Body of pancreas (tissue), 4 donors: ENCODE results near the gene IFNE. TPM values are rescaled to one million over a fixed set of nuclear protein-coding genes. Genes with fewer than 3 reads are reported as not detected.

Experiments used
- ATAC-seq: fragments of 150-250 bp; one replicate; pipeline ENCODE4 v1.9.1; 2016
- DNase-seq, 4 donors: peaks; one replicate each; pipeline ENCODE4 v3.0.0-alpha.2; 2019
- H3K27ac ChIP-seq, 4 donors: fragments of 200-600 bp; sonication (generic); 1 replicate in 3 of 4; 2 replicates in 1 of 4; pipeline versions ENCODE4 v1.5.1 to v1.6.1; 2016 to 2019; ENCODE audit warnings: mild to moderate bottlenecking in 1 of 4, mixed read lengths in 1 of 4, moderate library complexity in 1 of 4
- H3K27me3 ChIP-seq, 2 donors: fragments of 200-600 bp; sonication (generic); one replicate each; pipeline ENCODE4 v1.6.0; 2016; ENCODE audit warnings: mild to moderate bottlenecking in 1 of 2
- H3K36me3 ChIP-seq, 2 donors: fragments of 200-600 bp; sonication (generic); replicated peaks in 1 of 2; 2 replicates each; pipeline ENCODE4 v1.5.1; 2016; ENCODE audit warnings: low read depth in 2 of 2; ENCODE audit not compliant: insufficient read depth in 1 of 2
- H3K4me1 ChIP-seq: fragments of 200-600 bp; sonication (generic); one replicate; pipeline ENCODE4 v1.6.0; 2016
- H3K4me3 ChIP-seq, 2 donors: fragments of 200-600 bp; sonication (generic); 1 replicate in 1 of 2; 2 replicates in 1 of 2; pipeline ENCODE4 v1.5.1; 2016 to 2019
- H3K9me3 ChIP-seq, 3 donors: fragments of 200-600 bp; sonication (generic); 1 replicate in 2 of 3; 2 replicates in 1 of 3; pipeline ENCODE4 v1.5.1; 2016
- POLR2A ChIP-seq, 3 donors: fragments of 450-650 bp; IDR thresholded peaks; one replicate each; pipeline ENCODE4 v1.6.1; 2016; ENCODE audit warnings: antibody characterized with exemption in 3 of 3, mild to moderate bottlenecking in 2 of 3
- WGBS, 2 donors: methylation state at CpG; one replicate each; pipeline ENCODE4 v1.1.5; 2017; 5-methylcytosine and 5-hydroxymethylcytosine counted together
- intact Hi-C: fragments of 100-400 bp; cut with DNase I; formaldehyde crosslinking; loops from one replicate; pipeline ENCODE4 v1.15.1; 2023
- total RNA-seq, 2 donors: library from RNA; depleted of rRNA; stranded (reverse); fragments of >200 nt; gene quantifications; one replicate each; pipeline ENCODE4 v1.1.0, GENCODE V29; 2016
- TF ChIP-seq, protein P1 (sequence below), 7 experiments: fragments of 450-650 bp in 4 of 7; fragments of 200-600 bp in 3 of 7; sonication (generic) in 3 of 7; IDR thresholded peaks; one replicate each; pipeline ENCODE4 v1.5.1; 2016 to 2019; ENCODE audit warnings: antibody characterized with exemption in 7 of 7

IFNE gene
- total RNA-seq, 2 donors from 2014 or later, result 0.26 TPM; not detected in 1

DNA sequence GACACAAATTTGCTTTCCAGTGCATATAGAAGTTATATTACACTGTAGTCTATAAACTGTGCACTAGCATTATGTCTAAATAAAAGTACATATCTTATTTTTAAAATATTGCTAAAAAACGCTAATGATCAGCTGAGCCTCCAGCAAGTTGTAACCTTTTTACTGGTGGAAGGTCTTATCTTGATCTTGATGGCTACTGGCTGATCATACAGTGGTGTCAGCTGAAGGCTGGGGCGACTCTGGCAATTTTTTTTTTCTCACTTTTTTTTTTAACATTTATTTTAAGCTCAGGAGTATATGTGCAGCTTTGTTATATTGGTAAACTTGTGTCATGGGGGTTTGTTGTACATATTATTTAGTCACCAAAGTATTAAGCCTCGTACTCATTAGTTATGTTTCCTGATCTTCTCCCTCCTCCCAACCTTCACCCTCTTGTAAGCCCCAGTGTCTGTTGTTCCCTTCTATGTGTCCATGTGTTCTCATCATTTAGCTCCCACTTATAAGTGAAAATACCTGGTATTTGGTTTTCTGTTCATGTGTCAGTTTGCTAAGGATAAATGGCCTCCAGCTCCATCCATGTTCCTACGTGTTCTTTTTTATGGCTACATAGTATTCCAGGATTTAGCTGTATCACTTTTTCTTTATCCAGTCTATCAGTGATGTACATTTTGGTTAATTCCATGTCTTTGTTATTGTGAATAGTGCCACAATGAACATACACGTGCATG, 38.6 kb upstream of the IFNE start:
- no peaks in the 10 kb centered on the region for H3K9me3 ChIP-seq
- ATAC-seq, result no peak
- no peaks in the 10 kb centered on the region for H3K27me3 ChIP-seq
- intact Hi-C loops, result no loop called here
- no peak overlapping the region for H3K4me3 ChIP-seq
- WGBS, 2 donors, result 54 to 71% methylated on average over 5 of the region's 5 CpGs
- no peak overlapping the region for H3K27ac ChIP-seq
- no peak for DNase-seq
- no peaks in the 10 kb centered on the region for H3K4me1 ChIP-seq
- H3K36me3 ChIP-seq, result no peaks in the 10 kb centered on the region
- no peak for TF ChIP-seq POLR2A (IDR thresholded peaks at IDR 0.05)
- TF ChIP-seq, protein P1, sequence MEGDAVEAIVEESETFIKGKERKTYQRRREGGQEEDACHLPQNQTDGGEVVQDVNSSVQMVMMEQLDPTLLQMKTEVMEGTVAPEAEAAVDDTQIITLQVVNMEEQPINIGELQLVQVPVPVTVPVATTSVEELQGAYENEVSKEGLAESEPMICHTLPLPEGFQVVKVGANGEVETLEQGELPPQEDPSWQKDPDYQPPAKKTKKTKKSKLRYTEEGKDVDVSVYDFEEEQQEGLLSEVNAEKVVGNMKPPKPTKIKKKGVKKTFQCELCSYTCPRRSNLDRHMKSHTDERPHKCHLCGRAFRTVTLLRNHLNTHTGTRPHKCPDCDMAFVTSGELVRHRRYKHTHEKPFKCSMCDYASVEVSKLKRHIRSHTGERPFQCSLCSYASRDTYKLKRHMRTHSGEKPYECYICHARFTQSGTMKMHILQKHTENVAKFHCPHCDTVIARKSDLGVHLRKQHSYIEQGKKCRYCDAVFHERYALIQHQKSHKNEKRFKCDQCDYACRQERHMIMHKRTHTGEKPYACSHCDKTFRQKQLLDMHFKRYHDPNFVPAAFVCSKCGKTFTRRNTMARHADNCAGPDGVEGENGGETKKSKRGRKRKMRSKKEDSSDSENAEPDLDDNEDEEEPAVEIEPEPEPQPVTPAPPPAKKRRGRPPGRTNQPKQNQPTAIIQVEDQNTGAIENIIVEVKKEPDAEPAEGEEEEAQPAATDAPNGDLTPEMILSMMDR (IDR thresholded peaks at IDR 0.05), result no peak

DNA sequence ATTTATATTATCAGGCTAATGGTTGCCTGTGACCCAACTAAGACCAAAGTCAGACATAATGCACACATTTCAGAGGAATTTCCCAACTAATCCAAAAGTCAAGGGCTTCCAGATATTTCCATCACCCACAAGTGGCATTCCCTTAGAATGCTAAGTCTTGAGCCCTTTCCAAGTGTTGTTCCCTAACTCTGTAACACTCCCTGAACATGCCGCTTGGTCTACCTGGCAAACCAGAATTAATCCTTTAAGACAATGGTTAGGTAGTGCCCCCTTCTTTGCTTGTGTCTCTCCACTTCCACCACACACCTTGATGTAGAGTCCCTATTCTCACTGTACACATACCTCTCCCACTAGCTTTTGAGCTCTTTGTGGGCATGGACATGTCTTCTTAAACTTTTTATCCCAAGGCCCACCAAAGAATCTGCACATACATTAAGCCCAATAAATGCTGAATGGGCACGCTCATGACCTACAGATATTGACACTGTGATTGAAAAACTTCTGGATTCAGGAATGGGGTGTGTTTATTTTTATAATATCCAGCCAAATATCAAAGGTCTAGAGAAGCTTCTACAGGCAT, 37.8 kb upstream of the IFNE start:
- H3K27me3 ChIP-seq, result no peaks in the 10 kb centered on the region
- no peak for DNase-seq
- H3K36me3 ChIP-seq, result no peaks in the 10 kb centered on the region
- 84 to 87% methylated on average over 2 of the region's 2 CpGs for WGBS, 2 donors
- H3K4me1 ChIP-seq, result no peaks in the 10 kb centered on the region
- H3K9me3 ChIP-seq, result no peaks in the 10 kb centered on the region
- no peak overlapping the region for H3K27ac ChIP-seq
- TF ChIP-seq, protein P1 (IDR thresholded peaks at IDR 0.05), result no peak
- no peak for TF ChIP-seq POLR2A (IDR thresholded peaks at IDR 0.05)
- intact Hi-C loops, result no loop called here
- no peak overlapping the region for H3K4me3 ChIP-seq
- no peak for ATAC-seq

DNA sequence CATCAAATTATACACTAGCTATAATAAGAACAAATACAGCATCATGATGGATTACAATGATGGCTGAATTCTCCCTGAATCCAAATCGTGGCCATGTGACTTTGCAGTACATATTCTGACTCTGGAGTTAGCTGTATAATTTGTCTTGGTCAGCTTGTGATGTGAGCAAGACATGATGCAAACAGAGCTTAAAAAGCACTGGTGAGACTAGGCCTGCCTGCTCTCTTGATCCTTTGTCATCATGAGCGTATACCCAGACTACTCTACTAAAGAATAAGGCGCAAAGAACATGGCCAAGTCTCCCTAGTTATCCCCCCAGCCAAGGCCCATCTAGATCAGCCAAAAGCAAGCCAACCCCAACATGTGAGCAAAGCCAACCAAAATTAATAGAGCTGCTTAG, 34.7 kb upstream of the IFNE start:
- H3K36me3 ChIP-seq, result no peaks in the 10 kb centered on the region
- no peak overlapping the region for H3K27ac ChIP-seq
- 80 to 81% methylated on average over 3 of the region's 3 CpGs for WGBS, 2 donors
- no peak for TF ChIP-seq POLR2A (IDR thresholded peaks at IDR 0.05)
- TF ChIP-seq, protein P1 (IDR thresholded peaks at IDR 0.05), result no peak
- intact Hi-C loops, result no loop called here
- DNase-seq (no peak), ATAC-seq (no peak)
- H3K4me1 ChIP-seq, result no peaks in the 10 kb centered on the region
- H3K4me3 ChIP-seq, result no peak overlapping the region
- H3K9me3 ChIP-seq, result no peaks in the 10 kb centered on the region
- no peaks in the 10 kb centered on the region for H3K27me3 ChIP-seq

DNA sequence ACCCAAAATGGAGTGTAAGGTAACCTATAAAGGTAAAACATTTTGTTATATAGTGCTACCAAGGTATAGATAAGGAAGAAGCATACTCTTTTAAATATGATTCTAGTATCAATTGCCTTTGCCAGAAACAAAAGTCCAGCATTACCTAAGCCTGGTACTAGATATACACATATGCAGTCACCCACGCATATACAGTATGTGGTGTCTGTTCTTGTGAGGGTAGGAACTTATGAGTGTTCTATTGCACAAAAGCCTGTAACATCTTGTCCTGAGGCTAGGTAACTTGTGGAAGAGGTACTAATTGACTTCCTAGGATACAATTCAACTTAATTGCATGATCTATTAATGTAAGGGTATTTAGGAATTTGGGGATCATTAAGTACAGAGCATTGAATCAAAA, 31.3 kb upstream of the IFNE start:
- WGBS, 2 donors, result 50 to 76% methylated on average over 1 of the region's 1 CpG
- intact Hi-C loops, result no loop called here
- no peaks in the 10 kb centered on the region for H3K27me3 ChIP-seq
- ATAC-seq (no peak), DNase-seq (no peak)
- no peak overlapping the region for H3K4me3 ChIP-seq
- no peaks in the 10 kb centered on the region for H3K9me3 ChIP-seq
- no peak overlapping the region for H3K27ac ChIP-seq
- TF ChIP-seq, protein P1 (IDR thresholded peaks at IDR 0.05), result no peak
- TF ChIP-seq POLR2A (IDR thresholded peaks at IDR 0.05), result no peak
- no peaks in the 10 kb centered on the region for H3K4me1 ChIP-seq
- no peaks in the 10 kb centered on the region for H3K36me3 ChIP-seq

DNA sequence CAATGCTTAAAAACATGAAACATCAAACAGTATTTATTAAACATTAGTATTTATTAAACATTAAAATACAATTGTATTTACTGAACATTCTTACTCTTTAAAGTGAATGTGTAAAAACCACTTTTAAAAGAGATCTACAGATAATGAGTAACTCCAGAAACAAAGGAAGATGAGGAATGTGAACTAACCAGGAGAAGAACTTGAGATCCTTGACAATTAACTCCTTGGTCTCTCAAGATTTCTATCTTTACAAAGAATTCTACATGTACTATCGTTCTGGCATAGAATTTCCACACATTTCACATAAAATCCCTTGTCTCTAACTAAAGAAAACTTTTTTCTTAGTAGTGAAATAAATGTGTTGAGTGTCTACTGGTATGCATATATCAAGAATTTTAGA, 28.7 kb upstream of the IFNE start:
- H3K4me1 ChIP-seq, result no peaks in the 10 kb centered on the region
- ATAC-seq (no peak), DNase-seq (no peak)
- no peaks in the 10 kb centered on the region for H3K27me3 ChIP-seq
- H3K36me3 ChIP-seq, result no peaks in the 10 kb centered on the region
- TF ChIP-seq, protein P1 (IDR thresholded peaks at IDR 0.05), result no peak
- TF ChIP-seq POLR2A (IDR thresholded peaks at IDR 0.05), result no peak
- no peak overlapping the region for H3K27ac ChIP-seq
- no peak overlapping the region for H3K4me3 ChIP-seq
- intact Hi-C loops, result no loop called here
- no peaks in the 10 kb centered on the region for H3K9me3 ChIP-seq
- 34 to 63% methylated on average over 1 of the region's 1 CpG for WGBS, 2 donors
